ENCODE results near the gene CGA. TPM values are rescaled to one million over a fixed set of nuclear protein-coding genes. Genes with fewer than 3 reads are reported as not detected.
"Not testable (repeated sequence)": the region's sequence is repeated elsewhere in the genome, so short reads cannot be mapped to it uniquely, and the experiment has no call there.

Gene CGA
- not detected for total RNA-seq
- not detected for polyA plus RNA-seq

DNA sequence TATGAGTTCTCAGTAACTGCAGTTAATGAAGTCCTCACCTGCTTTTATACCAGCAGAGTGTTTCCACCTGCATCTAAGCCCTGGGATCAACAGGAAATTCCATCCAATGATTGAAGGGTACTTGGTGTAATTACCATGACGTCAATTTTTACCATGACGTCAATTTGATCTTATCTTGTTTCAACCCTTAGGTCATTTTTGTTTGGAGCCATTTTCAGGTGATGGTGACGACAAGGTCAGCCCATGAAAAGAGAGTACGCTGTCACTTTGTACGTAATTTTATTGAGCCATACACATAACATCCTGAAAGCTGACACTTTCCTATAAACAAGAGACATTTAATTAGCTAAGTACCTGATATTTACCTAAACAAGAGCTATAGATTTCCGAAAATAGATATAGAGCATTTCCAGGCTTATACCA lies at the start of gene CGA:
Gene CGA, minus strand, starts transcription at position 20 of the 423 bp plus-strand sequence. CDS start 6,906 bp downstream, outside the sequence.
- no peak for TF ChIP-seq EP300 (IDR thresholded peaks at IDR 0.05)
- TF ChIP-seq POLR2A (IDR thresholded peaks at IDR 0.05) = no peak
- TF ChIP-seq POLR2AphosphoS5 (IDR thresholded peaks at IDR 0.05) = no peak
- TF ChIP-seq, protein P1, sequence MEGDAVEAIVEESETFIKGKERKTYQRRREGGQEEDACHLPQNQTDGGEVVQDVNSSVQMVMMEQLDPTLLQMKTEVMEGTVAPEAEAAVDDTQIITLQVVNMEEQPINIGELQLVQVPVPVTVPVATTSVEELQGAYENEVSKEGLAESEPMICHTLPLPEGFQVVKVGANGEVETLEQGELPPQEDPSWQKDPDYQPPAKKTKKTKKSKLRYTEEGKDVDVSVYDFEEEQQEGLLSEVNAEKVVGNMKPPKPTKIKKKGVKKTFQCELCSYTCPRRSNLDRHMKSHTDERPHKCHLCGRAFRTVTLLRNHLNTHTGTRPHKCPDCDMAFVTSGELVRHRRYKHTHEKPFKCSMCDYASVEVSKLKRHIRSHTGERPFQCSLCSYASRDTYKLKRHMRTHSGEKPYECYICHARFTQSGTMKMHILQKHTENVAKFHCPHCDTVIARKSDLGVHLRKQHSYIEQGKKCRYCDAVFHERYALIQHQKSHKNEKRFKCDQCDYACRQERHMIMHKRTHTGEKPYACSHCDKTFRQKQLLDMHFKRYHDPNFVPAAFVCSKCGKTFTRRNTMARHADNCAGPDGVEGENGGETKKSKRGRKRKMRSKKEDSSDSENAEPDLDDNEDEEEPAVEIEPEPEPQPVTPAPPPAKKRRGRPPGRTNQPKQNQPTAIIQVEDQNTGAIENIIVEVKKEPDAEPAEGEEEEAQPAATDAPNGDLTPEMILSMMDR (IDR thresholded peaks at IDR 0.05) = no peak
- no peak within 1 kb of the TSS for H3K27ac ChIP-seq
- no peaks in the 10 kb centered on the region for H3K27me3 ChIP-seq
- no peaks in the 10 kb centered on the region for H3K4me1 ChIP-seq
- intact Hi-C loops (cut with DNase I) = no loop called here
- DNase-seq = no peak
- H3K4me3 ChIP-seq = no peak within 1 kb of the TSS
- H3K36me3 ChIP-seq = no peaks in the 10 kb centered on the region
- H3K9me3 ChIP-seq = no peaks in the 10 kb centered on the region
- WGBS, 2 donors = 52 to 67% methylated on average over 6 of the region's 6 CpGs

DNA sequence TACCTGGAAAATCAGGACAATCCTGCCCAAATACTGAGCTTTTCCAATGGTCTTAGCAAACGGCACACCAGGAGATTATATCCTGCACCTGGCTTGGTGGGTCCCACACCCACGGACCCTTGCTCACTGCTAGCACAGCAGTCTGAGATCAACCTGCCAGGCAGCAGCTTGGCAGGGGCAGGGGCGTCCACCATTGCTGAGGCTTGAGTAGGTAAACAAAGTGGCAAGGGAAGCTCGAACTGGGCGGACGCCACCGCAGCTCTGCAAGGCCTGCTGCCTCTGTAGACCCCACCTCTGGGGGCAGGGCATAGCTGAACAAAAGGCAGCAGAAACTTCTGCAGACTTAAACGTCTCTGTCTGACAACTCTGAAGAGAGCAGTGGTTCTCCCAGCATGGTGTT lies 45.0 kb upstream of the CGA start:
- not testable (repeated sequence) for DNase-seq, H3K4me1 ChIP-seq, H3K4me3 ChIP-seq, H3K27me3 ChIP-seq, H3K36me3 ChIP-seq, H3K27ac ChIP-seq, H3K9me3 ChIP-seq
- 92 to 96% methylated on average over 8 of the region's 8 CpGs for WGBS, 2 donors
- intact Hi-C loops (cut with DNase I) = loop anchor here (1.0 kb wide), 1 partner anchor 98 kb away; no protein-coding TSS in a partner anchor

DNA sequence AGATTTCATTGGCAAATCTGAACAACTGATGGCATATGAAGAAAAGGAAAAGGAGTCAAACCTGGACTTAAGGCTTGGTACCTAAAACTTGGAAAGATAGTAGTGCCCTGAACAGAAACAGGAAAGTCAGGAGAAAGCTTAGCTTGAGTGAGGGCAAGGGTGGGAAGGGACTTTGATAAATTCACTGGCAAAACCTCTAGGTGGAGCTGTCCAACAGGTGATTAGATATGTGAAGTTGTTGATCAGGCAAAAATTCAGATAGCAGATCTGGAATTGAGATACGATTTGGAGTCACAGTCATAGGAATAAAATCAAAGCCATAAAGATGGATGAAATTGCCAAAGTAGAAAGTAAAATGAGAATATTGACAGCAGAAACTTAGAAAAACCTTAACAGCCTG lies 44.3 kb upstream of the CGA start:
- Histone ChIP-seq H3K27me3 (no peaks in the 10 kb centered on the region), H3K27ac (no peak overlapping the region), H3K9me3 (no peaks in the 10 kb centered on the region), H3K4me1 (no peaks in the 10 kb centered on the region), H3K36me3 (no peaks in the 10 kb centered on the region), H3K4me3 (no peak overlapping the region)
- DNase-seq = no peak
- TF ChIP-seq POLR2A (IDR thresholded peaks at IDR 0.05) (no peak), EP300 (IDR thresholded peaks at IDR 0.05) (no peak), POLR2AphosphoS5 (IDR thresholded peaks at IDR 0.05) (no peak)
- TF ChIP-seq, protein P1 (IDR thresholded peaks at IDR 0.05) = peak; percentile 52 to 72 (median 67)
- intact Hi-C loops (cut with DNase I) = loop anchor here (1.0 kb wide), 1 partner anchor 99 kb away; no protein-coding TSS in a partner anchor
- WGBS, 2 donors = 5 to 18% methylated on average over 1 of the region's 1 CpG

DNA sequence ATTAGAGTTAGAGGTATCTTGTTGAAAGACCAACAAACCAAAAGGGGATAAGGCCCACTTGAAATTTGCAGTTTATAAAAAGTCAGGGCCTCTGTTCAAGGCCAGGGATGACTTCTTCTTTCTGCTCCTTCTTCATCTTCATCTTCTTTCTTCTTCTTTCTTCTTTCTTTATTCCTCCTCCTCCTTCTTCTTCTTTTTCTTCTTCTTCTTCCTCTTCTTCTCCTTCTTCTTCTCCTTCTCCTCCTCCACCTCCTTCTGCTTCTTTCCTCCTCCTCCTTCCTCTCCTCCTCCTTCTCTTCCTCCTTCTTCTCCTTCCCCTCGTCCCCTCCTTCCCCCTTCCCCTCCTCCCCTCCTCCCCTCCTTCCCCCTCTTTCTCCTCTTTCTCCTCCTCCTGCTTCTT lies 42.1 kb upstream of the CGA start:
- H3K27me3 ChIP-seq = no peaks in the 10 kb centered on the region
- TF ChIP-seq POLR2A (IDR thresholded peaks at IDR 0.05) (no peak), POLR2AphosphoS5 (IDR thresholded peaks at IDR 0.05) (no peak)
- TF ChIP-seq, protein P1 (IDR thresholded peaks at IDR 0.05) = no peak
- H3K4me3 ChIP-seq = no peak overlapping the region
- no peaks in the 10 kb centered on the region for H3K4me1 ChIP-seq
- no peak for DNase-seq
- no peaks in the 10 kb centered on the region for H3K36me3 ChIP-seq
- H3K9me3 ChIP-seq = no peaks in the 10 kb centered on the region
- no peak overlapping the region for H3K27ac ChIP-seq
- intact Hi-C loops (cut with DNase I) = no loop called here
- 24 to 42% methylated on average over 1 of the region's 1 CpG for WGBS, 2 donors

DNA sequence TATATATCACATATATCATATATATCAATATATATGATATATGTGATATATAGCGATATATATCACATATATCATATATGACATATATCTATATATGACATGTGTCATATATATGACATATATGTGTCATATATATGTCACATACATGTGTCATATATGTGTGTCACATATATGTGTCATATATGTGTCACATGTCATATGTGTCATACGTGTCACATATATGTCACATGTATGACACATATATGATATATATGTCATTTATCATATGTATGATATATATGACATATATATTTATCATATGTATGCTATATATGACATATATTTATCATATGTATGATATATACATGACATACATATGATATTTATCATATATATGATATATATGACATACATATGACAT lies 32.8 kb upstream of the CGA start:
- H3K4me1 ChIP-seq = no peaks in the 10 kb centered on the region
- no peak overlapping the region for H3K27ac ChIP-seq
- H3K4me3 ChIP-seq = no peak overlapping the region
- H3K36me3 ChIP-seq = no peaks in the 10 kb centered on the region
- no peaks in the 10 kb centered on the region for H3K9me3 ChIP-seq
- WGBS, 2 donors = 83 to 91% methylated on average over 2 of the region's 2 CpGs
- intact Hi-C loops (cut with DNase I) = no loop called here
- H3K27me3 ChIP-seq = peaks cover 0 to 14% (median under 1%) of the 10 kb centered on the region in 3 donors
- TF ChIP-seq, protein P1 (IDR thresholded peaks at IDR 0.05) = no peak
- TF ChIP-seq EP300 (IDR thresholded peaks at IDR 0.05) = no peak
- no peak for TF ChIP-seq POLR2AphosphoS5 (IDR thresholded peaks at IDR 0.05)
- TF ChIP-seq POLR2A (IDR thresholded peaks at IDR 0.05) = no peak
- no peak for DNase-seq
